CD4-positive, CD25-positive, alpha-beta regulatory T cell (primary cell): ENCODE results near the gene NOTCH4. TPM values are rescaled to one million over a fixed set of nuclear protein-coding genes. Genes with fewer than 3 reads are reported as not detected.
A peak's percentile ranks its signal among the peaks of the same experiment; 100 is the strongest.

Experiments
- ATAC-seq, 2 donors: fragments of 150-1000 bp; cut with Tn5 transposase; one replicate each; pipeline ENCODE4 v1.10.0; 2021; ENCODE audit warnings: low read depth in 2 of 2, moderate number of reproducible peaks in 2 of 2, moderate library complexity in 1 of 2
- DNase-seq, 3 donors: peaks; one replicate each; pipeline versions ENCODE4 v3.0.0 to v3.0.0-alpha.2; 2012 to 2022; ENCODE audit warnings: mixed read lengths in 1 of 3
- H3K27ac ChIP-seq: one replicate; pipeline ENCODE4 v1.7.0; 2013; ENCODE audit warnings: mild to moderate bottlenecking, low read length; ENCODE audit not compliant: insufficient read depth, poor library complexity, severe bottlenecking
- H3K27me3 ChIP-seq: one replicate; pipeline ENCODE4 v1.7.0; 2013; ENCODE audit warnings: low read length; ENCODE audit not compliant: control insufficient read depth, insufficient read depth
- H3K36me3 ChIP-seq: one replicate; pipeline ENCODE4 v1.7.0; 2013; ENCODE audit warnings: mild to moderate bottlenecking, low read length, moderate library complexity; ENCODE audit not compliant: control insufficient read depth, insufficient read depth
- H3K4me1 ChIP-seq: 2 replicates; pipeline ENCODE4 v1.7.0; 2013; ENCODE audit warnings: mild to moderate bottlenecking, low read length; ENCODE audit not compliant: insufficient read depth, control insufficient read depth, poor library complexity, severe bottlenecking
- H3K4me3 ChIP-seq: one replicate; pipeline ENCODE4 v1.7.0; 2013; ENCODE audit warnings: low read depth, mild to moderate bottlenecking, low read length, moderate library complexity
- H3K9me3 ChIP-seq, 2 experiments: 1 replicate in 1 of 2; 2 replicates in 1 of 2; pipeline ENCODE4 v1.7.0; 2013; ENCODE audit warnings: low read length in 2 of 2, mild to moderate bottlenecking in 1 of 2, moderate library complexity in 1 of 2; ENCODE audit not compliant: control insufficient read depth in 2 of 2
- H3K27ac Mint-ChIP-seq, 3 donors: one replicate each; pipeline ENCODE4 v1.8.0; 2020 to 2022; ENCODE audit warnings: mild to moderate bottlenecking in 3 of 3, mixed read lengths in 3 of 3, moderate library complexity in 2 of 3
- H3K27me3 Mint-ChIP-seq: one replicate; pipeline ENCODE4 v1.8.0; 2022; ENCODE audit warnings: mild to moderate bottlenecking, mixed read lengths
- H3K36me3 Mint-ChIP-seq: one replicate; pipeline ENCODE4 v1.8.0; 2020; ENCODE audit warnings: mixed read lengths
- H3K4me1 Mint-ChIP-seq, 4 donors: one replicate each; pipeline ENCODE4 v1.8.0; 2020 to 2022; ENCODE audit warnings: mixed read lengths in 4 of 4, mild to moderate bottlenecking in 1 of 4
- H3K4me3 Mint-ChIP-seq, 4 donors: one replicate each; pipeline ENCODE4 v1.8.0; 2020 to 2022; ENCODE audit warnings: mild to moderate bottlenecking in 4 of 4, mixed read lengths in 4 of 4, moderate library complexity in 3 of 4
- H3K9me3 Mint-ChIP-seq, 7 donors: one replicate each; pipeline ENCODE4 v1.8.0; 2020 to 2022; ENCODE audit warnings: mixed read lengths in 7 of 7, mild to moderate bottlenecking in 3 of 7, moderate library complexity in 2 of 7
- polyA plus RNA-seq, 4 donors: library from polyadenylated mRNA; unstranded; fragments of 300-500 nt; fragmentation: Illumina TruSeq; gene quantifications; one replicate each; pipeline ENCODE4 v1.2.3, GENCODE V29; 2021
- total RNA-seq: library from RNA; stranded (reverse); gene quantifications from one replicate; pipeline ENCODE4 v1.2.3, GENCODE V29; 2022

Gene NOTCH4
- total and polyA plus RNA-seq, 5 donors from 2014 or later = 0.36 to 0.86 (median 0.63) TPM; not detected in 1

DNA sequence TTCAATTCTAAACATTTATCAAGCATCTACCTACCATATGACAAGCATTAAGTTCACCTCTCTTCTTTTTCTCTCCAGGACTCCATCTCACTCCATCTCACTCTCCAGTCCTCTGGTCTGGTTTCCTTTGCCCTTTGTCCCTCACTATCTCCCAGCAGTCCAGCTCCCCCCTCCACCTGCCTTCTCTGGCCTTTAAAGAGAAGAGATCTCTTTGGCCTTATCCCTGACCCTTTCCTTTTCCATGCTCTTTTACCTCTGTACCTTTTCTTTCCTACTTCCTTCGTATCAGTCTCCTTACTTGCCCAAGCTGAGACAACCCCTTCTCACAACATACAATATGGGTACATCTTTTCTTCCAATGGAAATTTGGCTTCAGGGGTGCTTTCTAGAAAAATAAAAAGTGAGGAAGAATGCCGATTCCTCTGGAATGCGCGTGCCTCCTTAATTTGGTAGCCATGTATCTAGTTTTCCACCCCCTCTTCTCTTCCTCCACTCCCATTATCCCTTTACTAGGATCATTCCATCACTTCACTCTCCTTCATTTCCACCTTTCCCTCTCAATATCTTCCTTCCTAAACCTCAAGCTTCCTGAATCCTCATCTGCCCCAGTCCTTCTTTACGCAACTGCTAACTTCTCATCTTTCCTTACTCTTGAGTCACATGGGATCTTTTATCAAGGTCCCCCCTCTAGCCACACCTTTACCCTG, 47.2 kb downstream of the NOTCH4 start:
- H3K4me1 ChIP-seq = peaks cover 47% of the 10 kb centered on the region
- H3K27me3 ChIP-seq = no peaks in the 10 kb centered on the region
- H3K4me3 ChIP-seq = peak overlapping the region; percentile 90
- peaks cover 14% of the 10 kb centered on the region for H3K36me3 ChIP-seq
- H3K27ac Mint-ChIP-seq = peak overlapping the region; percentile 95 to 98 (median 97)
- no peaks in the 10 kb centered on the region for H3K9me3 ChIP-seq
- DNase-seq (no peak), ATAC-seq (no peak)
- peak overlapping the region; percentile 86 to 98 (median 98) for H3K4me3 Mint-ChIP-seq
- H3K27ac ChIP-seq = peak overlapping the region; percentile 97
- no peaks in the 10 kb centered on the region for H3K9me3 Mint-ChIP-seq
- peaks cover 6 to 89% (median 46%) of the 10 kb centered on the region in 4 donors for H3K4me1 Mint-ChIP-seq
- peaks cover 19% of the 10 kb centered on the region for H3K36me3 Mint-ChIP-seq
- no peaks in the 10 kb centered on the region for H3K27me3 Mint-ChIP-seq

DNA sequence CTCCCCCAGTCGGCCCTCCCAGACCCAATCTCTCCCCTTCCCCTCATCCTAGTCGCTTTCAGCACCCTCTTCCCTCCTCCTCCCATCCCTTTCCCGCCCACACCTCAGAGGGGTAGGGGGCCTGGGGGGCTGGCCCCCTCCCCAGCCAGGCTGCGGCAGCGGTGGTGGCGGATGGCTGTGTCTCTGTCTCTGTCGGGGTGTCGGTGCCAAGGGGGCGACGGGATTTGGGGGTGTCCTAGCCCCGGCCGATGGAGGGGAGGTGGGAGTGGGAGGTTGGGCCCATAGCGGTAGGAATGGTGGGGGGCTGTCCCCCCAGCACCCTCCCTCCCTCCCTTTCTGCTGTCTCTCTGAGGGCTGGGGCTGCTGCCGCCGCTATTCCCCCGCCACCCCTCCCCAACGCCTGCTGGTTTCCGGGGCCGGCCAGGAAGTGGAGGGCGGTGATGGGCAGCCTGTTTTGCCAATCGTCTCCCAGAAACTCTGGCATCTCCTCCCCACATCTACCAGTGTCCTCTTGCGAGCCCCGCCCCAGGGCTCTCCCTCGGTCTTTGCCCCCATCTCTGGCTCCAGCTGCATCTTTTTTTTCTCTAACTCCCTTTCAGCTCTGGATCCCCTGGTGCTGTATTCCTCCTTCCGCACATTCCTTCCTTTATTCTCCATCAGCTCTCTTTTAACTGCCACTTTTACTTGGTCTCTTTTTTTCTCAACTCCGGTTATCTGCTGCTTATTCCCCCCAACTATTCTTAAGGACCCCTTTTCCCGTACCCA, 48.0 kb downstream of the NOTCH4 start, which contains the start of gene AGPAT1:
AGPAT1 (minus strand) TSS at position 374 of the 765 bp plus-strand sequence. CDS start 4,588 bp downstream, outside the sequence.
- no peaks in the 10 kb centered on the region for H3K27me3 ChIP-seq
- ATAC-seq = peak; percentile 45 to 49
- H3K4me1 ChIP-seq = peaks cover 47% of the 10 kb centered on the region
- peak; percentile 92 to 98 (median 95) for DNase-seq
- Mint-ChIP-seq H3K27me3 (no peaks in the 10 kb centered on the region), H3K4me1 (peaks cover 6 to 90% (median 45%) of the 10 kb centered on the region in 4 donors), H3K4me3 (peak within 1 kb of the TSS; percentile 86 to 98 (median 98)), H3K9me3 (no peaks in the 10 kb centered on the region), H3K36me3 (peaks cover 18% of the 10 kb centered on the region), H3K27ac (peak within 1 kb of the TSS; percentile 95 to 98 (median 97))
- H3K4me3 ChIP-seq = peak within 1 kb of the TSS; percentile 90
- H3K27ac ChIP-seq = peak within 1 kb of the TSS; percentile 97
- H3K36me3 ChIP-seq = peaks cover 6% of the 10 kb centered on the region
- H3K9me3 ChIP-seq = no peaks in the 10 kb centered on the region

GRCh38 chr6:32175322-32175710, 48.6 kb downstream of the NOTCH4 start:
- peaks cover 47% of the 10 kb centered on the region for H3K4me1 ChIP-seq
- H3K9me3 Mint-ChIP-seq = no peaks in the 10 kb centered on the region
- no peaks in the 10 kb centered on the region for H3K9me3 ChIP-seq
- no peak for DNase-seq
- ATAC-seq = no peak
- H3K4me3 Mint-ChIP-seq = peak overlapping the region; percentile 57 to 98 (median 94)
- H3K27ac ChIP-seq = peak overlapping the region; percentile 97
- peak overlapping the region; percentile 86 for H3K4me3 ChIP-seq
- no peaks in the 10 kb centered on the region for H3K27me3 Mint-ChIP-seq
- peak overlapping the region; percentile 78 to 95 (median 94) for H3K27ac Mint-ChIP-seq
- H3K36me3 Mint-ChIP-seq = peaks cover 17% of the 10 kb centered on the region
- H3K27me3 ChIP-seq = no peaks in the 10 kb centered on the region
- peaks cover 5% of the 10 kb centered on the region for H3K36me3 ChIP-seq
- H3K4me1 Mint-ChIP-seq = peaks cover 6 to 84% (median 41%) of the 10 kb centered on the region in 4 donors

DNA sequence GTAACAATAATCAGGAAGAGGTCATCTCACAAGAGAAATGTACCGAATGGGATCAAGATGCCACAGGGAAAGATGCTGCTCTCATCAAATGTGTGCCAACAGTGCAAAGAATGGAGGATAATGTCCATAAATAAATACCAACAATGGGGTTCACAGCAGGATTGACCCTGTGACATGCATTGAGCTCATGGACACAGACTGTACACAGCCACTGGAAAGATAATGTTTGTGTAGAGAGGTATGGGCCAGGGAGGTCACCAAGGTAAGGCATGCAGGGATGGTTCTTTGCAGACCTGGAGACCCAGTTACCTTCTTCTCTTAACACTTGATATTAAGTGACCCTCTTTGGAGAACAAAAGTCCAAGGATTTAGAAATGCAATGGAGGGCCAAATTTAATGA, 49.5 kb downstream of the NOTCH4 start:
- H3K4me1 Mint-ChIP-seq = peaks cover 6 to 79% (median 37%) of the 10 kb centered on the region in 4 donors
- no peak for ATAC-seq
- no peak for DNase-seq
- no peaks in the 10 kb centered on the region for H3K27me3 Mint-ChIP-seq
- H3K27ac Mint-ChIP-seq = peak overlapping the region in 1 of 3 donors; percentile 78
- H3K36me3 ChIP-seq = peaks cover 12% of the 10 kb centered on the region
- H3K4me1 ChIP-seq = peaks cover 42% of the 10 kb centered on the region
- no peaks in the 10 kb centered on the region for H3K27me3 ChIP-seq
- H3K27ac ChIP-seq = no peak overlapping the region
- peak overlapping the region; percentile 86 for H3K4me3 ChIP-seq
- H3K9me3 Mint-ChIP-seq = no peaks in the 10 kb centered on the region
- H3K36me3 Mint-ChIP-seq = peaks cover 22% of the 10 kb centered on the region
- H3K4me3 Mint-ChIP-seq = peak overlapping the region; percentile 65 to 98 (median 87)
- H3K9me3 ChIP-seq = no peaks in the 10 kb centered on the region

- H3K27me3 ChIP-seq = no peaks in the 10 kb centered on the region
- no peak overlapping the region for H3K4me3 ChIP-seq
- no peaks in the 10 kb centered on the region for H3K9me3 ChIP-seq
- no peaks in the 10 kb centered on the region for H3K9me3 Mint-ChIP-seq
- peaks cover 22% of the 10 kb centered on the region for H3K36me3 Mint-ChIP-seq
- H3K4me3 Mint-ChIP-seq = peak overlapping the region; percentile 8 to 78 (median 52)
- H3K27me3 Mint-ChIP-seq = no peaks in the 10 kb centered on the region
- H3K27ac Mint-ChIP-seq = peak overlapping the region in 1 of 3 donors; percentile 74
- DNase-seq (no peak), ATAC-seq (no peak)
- H3K4me1 Mint-ChIP-seq = peaks cover 6 to 71% (median 30%) of the 10 kb centered on the region in 4 donors
- H3K36me3 ChIP-seq = peaks cover 12% of the 10 kb centered on the region
- H3K4me1 ChIP-seq = peaks cover 31% of the 10 kb centered on the region
- H3K27ac ChIP-seq = no peak overlapping the region
Measured at GRCh38 chr6:32173051-32173727, 50.7 kb downstream of the NOTCH4 start.

DNA sequence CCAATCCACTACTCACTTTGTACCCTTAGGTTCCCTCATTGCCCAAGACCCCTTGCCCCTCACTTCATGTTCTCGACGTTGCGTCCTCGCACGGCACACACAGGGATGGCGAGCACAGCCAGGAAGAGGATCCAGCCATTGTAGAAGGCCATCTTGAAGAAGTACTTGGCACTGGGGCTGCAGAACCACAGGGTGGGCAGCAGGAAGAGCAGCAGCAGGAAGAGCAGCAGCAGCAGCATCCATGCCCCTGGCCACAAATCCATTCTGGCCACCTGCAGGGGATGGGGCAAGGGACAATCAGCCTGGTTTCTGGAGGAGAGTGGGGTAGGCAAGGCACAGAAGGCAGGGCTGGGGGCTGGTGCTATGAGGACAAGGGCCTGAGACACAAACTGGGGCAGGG, 52.6 kb downstream of the NOTCH4 start:
- no peak for ATAC-seq
- peaks cover 0 to 53% (median 16%) of the 10 kb centered on the region in 4 donors for H3K4me1 Mint-ChIP-seq
- no peaks in the 10 kb centered on the region for H3K9me3 ChIP-seq
- no peaks in the 10 kb centered on the region for H3K27me3 ChIP-seq
- H3K36me3 ChIP-seq = peaks cover 16% of the 10 kb centered on the region
- H3K4me1 ChIP-seq = peaks cover 18% of the 10 kb centered on the region
- no peaks in the 10 kb centered on the region for H3K27me3 Mint-ChIP-seq
- no peak overlapping the region for H3K27ac ChIP-seq
- peaks cover 31% of the 10 kb centered on the region for H3K36me3 Mint-ChIP-seq
- DNase-seq = no peak
- peak overlapping the region in 2 of 4 donors; percentile 36 to 63 for H3K4me3 Mint-ChIP-seq
- no peaks in the 10 kb centered on the region for H3K9me3 Mint-ChIP-seq
- H3K27ac Mint-ChIP-seq = peak overlapping the region in 1 of 3 donors; percentile 33
- no peak overlapping the region for H3K4me3 ChIP-seq

GRCh38 chr6:32170294-32170693, 53.6 kb downstream of the NOTCH4 start:
- peaks cover 31% of the 10 kb centered on the region for H3K36me3 Mint-ChIP-seq
- H3K27ac ChIP-seq = no peak overlapping the region
- H3K27ac Mint-ChIP-seq = no peak overlapping the region
- no peak for ATAC-seq
- H3K4me3 Mint-ChIP-seq = no peak overlapping the region
- peaks cover 13% of the 10 kb centered on the region for H3K4me1 ChIP-seq
- no peaks in the 10 kb centered on the region for H3K27me3 ChIP-seq
- H3K36me3 ChIP-seq = peaks cover 16% of the 10 kb centered on the region
- no peak overlapping the region for H3K4me3 ChIP-seq
- H3K27me3 Mint-ChIP-seq = no peaks in the 10 kb centered on the region
- H3K4me1 Mint-ChIP-seq = peaks cover 0 to 46% (median 15%) of the 10 kb centered on the region in 4 donors
- no peaks in the 10 kb centered on the region for H3K9me3 Mint-ChIP-seq
- DNase-seq = no peak
- H3K9me3 ChIP-seq = no peaks in the 10 kb centered on the region
